ENCODE data around the gene RUSF1. TPM values are rescaled to one million over a fixed set of nuclear protein-coding genes. Genes with fewer than 3 reads are reported as not detected.
A peak's percentile ranks its signal among the peaks of the same experiment; 100 is the strongest.

RUSF1 gene
- total RNA-seq, 6 experiments from 2014 or later = 55.9 to 77.7 (median 63.6) TPM

GRCh38 chr16:31455601-31456314 is 52.4 kb downstream of the RUSF1 start:
- peaks cover 70% of the 10 kb centered on the region for H3K4me1 Mint-ChIP-seq (ENCODE audit: low read depth)
- no peak for DNase-seq
- H3K27ac Mint-ChIP-seq = peak overlapping the region; percentile 40; the same call in 1 of the 2 replicates

DNA sequence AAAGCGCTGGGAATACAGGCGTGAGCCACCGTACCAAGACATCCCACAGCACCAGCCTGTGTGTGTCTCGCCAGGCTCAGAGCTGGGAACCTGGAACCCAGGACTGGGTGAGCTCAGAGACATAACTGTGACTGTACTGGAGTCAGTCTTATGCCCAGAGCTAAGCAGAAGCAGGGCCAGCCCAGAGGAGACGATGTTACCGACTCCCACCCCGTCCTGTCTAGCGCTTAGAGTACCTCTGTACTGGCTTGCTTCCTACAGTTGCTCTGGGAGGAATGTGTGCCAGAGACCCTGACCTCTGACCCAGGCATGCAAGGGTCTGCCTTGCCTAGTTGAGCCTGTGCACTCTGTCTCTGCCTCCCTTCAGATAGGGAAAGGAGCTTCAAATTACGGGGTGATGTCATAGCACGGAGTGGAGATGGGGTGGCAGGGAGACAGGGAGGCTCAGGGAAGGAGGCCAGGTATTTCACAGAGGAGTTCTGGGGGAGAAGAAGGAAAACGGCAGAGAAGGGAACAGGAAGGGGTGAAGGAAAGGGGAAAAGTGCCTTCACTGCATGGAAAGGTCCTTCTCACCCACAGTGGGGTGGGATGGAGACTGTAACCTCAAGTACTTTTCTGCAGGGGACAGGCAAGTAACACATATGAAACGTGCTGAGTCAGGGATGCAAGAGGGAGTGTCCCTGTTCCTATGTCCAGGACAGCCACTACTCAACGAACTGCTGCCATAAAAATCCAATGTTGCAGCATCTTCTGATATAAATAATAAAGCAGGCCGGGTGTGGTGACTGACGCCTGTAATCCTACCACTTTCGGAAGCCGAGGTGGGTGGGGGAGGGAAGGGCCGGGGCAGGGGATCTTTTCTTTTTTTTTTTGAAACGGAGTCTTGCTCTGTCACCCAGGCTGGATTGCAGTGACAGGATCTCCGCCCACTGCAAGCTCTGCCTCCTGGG is 54.7 kb downstream of the RUSF1 start:
- Mint-ChIP-seq H3K9me3 (no peaks in the 10 kb centered on the region), H3K36me3 (ENCODE audit: low read depth) (no peaks in the 10 kb centered on the region; the same call in 1 of the 2 replicates), H3K4me1 (ENCODE audit: low read depth) (peaks cover 62% of the 10 kb centered on the region), H3K4me3 (peak overlapping the region; percentile 67), H3K27me3 (ENCODE audit: insufficient read depth) (no peaks in the 10 kb centered on the region; the same call in 1 of the 2 replicates), H3K27ac (peak overlapping the region; percentile 93)
- TF ChIP-seq, protein P1, sequence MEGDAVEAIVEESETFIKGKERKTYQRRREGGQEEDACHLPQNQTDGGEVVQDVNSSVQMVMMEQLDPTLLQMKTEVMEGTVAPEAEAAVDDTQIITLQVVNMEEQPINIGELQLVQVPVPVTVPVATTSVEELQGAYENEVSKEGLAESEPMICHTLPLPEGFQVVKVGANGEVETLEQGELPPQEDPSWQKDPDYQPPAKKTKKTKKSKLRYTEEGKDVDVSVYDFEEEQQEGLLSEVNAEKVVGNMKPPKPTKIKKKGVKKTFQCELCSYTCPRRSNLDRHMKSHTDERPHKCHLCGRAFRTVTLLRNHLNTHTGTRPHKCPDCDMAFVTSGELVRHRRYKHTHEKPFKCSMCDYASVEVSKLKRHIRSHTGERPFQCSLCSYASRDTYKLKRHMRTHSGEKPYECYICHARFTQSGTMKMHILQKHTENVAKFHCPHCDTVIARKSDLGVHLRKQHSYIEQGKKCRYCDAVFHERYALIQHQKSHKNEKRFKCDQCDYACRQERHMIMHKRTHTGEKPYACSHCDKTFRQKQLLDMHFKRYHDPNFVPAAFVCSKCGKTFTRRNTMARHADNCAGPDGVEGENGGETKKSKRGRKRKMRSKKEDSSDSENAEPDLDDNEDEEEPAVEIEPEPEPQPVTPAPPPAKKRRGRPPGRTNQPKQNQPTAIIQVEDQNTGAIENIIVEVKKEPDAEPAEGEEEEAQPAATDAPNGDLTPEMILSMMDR (IDR thresholded peaks at IDR 0.05) = no peak
- DNase-seq = peak; percentile 19

More at GRCh38 chr16:31455601-31456314, 52.4 kb downstream of the RUSF1 start:
- TF ChIP-seq, protein P1 (IDR thresholded peaks at IDR 0.05) = peak; percentile 65; the same call in 1 of the 2 replicates
- H3K9me3 Mint-ChIP-seq = no peaks in the 10 kb centered on the region
- no peaks in the 10 kb centered on the region; the same call in 1 of the 2 replicates for H3K27me3 Mint-ChIP-seq (ENCODE audit: insufficient read depth)
- H3K36me3 Mint-ChIP-seq (ENCODE audit: low read depth) = no peaks in the 10 kb centered on the region; the same call in 1 of the 2 replicates
- H3K4me3 Mint-ChIP-seq = peak overlapping the region; percentile 53

DNA sequence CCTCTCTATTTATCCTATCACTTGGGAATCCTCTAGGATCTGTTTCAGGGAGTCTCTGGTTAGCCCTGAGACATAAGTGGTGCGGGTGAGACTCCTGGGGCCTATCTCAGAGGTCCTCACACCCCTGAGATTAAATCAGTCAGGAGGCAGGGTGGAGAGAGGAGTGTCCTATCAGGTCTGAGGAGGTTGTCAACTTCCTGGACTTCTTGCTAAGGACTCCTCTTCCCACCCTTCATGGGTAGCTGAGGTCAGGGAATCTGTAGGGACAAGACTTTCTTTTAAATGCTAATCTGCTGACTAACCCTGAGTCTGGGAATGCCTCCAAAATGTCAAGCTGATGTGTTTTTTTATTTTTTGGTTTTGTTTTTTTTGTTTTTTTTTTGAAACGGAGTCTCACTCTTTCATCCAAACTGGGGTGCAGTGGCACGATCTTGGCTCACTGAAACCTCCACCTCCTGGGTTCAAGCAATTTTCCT is 55.5 kb downstream of the RUSF1 start:
- Mint-ChIP-seq H3K36me3 (ENCODE audit: low read depth) (no peaks in the 10 kb centered on the region), H3K4me3 (peak overlapping the region; percentile 67), H3K27ac (peak overlapping the region; percentile 93), H3K27me3 (ENCODE audit: insufficient read depth) (no peaks in the 10 kb centered on the region; the same call in 1 of the 2 replicates), H3K4me1 (ENCODE audit: low read depth) (peaks cover 57% of the 10 kb centered on the region), H3K9me3 (no peaks in the 10 kb centered on the region)
- peak; percentile 94 for DNase-seq
- TF ChIP-seq, protein P1 (IDR thresholded peaks at IDR 0.05) = no peak

DNA sequence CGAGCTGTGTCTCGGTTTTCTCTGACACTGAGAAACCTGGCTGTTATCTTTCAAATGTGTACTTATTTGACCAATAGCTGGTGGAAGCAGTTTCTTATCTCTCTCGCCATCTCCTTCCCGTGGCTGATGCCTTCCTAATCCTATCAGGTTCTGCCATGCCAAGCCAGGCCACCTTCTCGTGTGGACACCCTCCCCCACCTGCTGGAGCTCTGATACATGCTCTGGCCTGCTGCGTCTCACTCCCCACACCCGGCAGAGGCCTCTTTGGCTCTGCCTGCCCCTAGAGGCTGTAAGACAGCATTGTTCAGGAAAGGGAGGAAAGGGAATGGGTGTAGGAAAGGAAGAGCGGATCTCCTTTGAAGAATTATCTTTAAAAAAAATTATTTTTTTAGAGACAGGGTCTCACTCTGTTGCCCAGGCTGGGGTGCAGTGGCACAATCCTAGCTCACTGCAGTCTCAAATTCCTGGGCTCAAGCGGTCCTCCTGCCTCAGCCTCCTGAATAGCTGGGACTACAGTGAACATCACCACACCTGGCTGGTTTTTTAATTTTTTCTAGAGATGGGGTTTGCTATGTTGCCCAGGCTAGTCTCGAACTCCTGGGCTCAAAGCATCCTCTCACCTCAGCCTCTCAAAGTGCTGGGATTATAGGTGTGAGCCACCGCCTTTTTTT is 56.4 kb downstream of the RUSF1 start:
- H3K36me3 Mint-ChIP-seq (ENCODE audit: low read depth) = no peaks in the 10 kb centered on the region

More for the DNA sequence above, 56.4 kb downstream of the RUSF1 start:
- Mint-ChIP-seq H3K4me3 (peak overlapping the region; percentile 38), H3K9me3 (no peaks in the 10 kb centered on the region), H3K4me1 (ENCODE audit: low read depth) (peaks cover 52% of the 10 kb centered on the region), H3K27ac (peak overlapping the region; percentile 93), H3K27me3 (ENCODE audit: insufficient read depth) (no peaks in the 10 kb centered on the region; the same call in 1 of the 2 replicates)
- peak; percentile 77 for DNase-seq
- TF ChIP-seq, protein P1 (IDR thresholded peaks at IDR 0.05) = peak; percentile 78

Measured in HFFc6 (cell line).